K562 (cell line): ENCODE measurements around the gene EIF4E2. TPM values are rescaled to one million over a fixed set of nuclear protein-coding genes. Genes with fewer than 3 reads are reported as not detected.

Source experiments
- ATAC-seq: fragments of 200-7000 bp; cut with Tn5 transposase; 3 replicates; pipeline ENCODE4 v1.9.1; 2020; ENCODE audit warnings: moderate library complexity
- BruUV-seq: library from RNA; stranded (reverse); fragments of 400-500 nt; replicated peaks from 2 replicates; lab custom pipeline; 2021; lab: Mats Ljungman, UMichigan
- CTCF ChIA-PET: fragments of 300-600 bp; formaldehyde crosslinking; extraction: SDS; loops from one replicate; lab custom pipeline; 2021; ENCODE audit warnings: low intra/inter-chr PET ratio; lab: Yijun Ruan, JAX
- POLR2A ChIA-PET: fragments of 300-600, 350-650 bp; sonication (Branson Sonifier 250); formaldehyde crosslinking; extraction: SDS; loops from one replicate; lab custom pipeline; 2021; ENCODE audit warnings: antibody characterized with exemption, inconsistent platforms; lab: Yijun Ruan, JAX
- DNase-seq, 4 experiments: peaks; one replicate each; pipeline versions ENCODE4 v3.0.0 to v3.0.0-alpha.2; 2011 to 2018; ENCODE audit warnings: low spot score in 3 of 4, mixed read lengths in 3 of 4; ENCODE audit errors: extremely low read depth in 1 of 4
- FAIRE-seq: peaks from 2 replicates; lab custom pipeline; 2011; peaks lifted over from hg19 to GRCh38; lab: Jason Lieb, UNC
- H2AFZ ChIP-seq: 2 replicates; pipeline ENCODE4 v1.6.0; 2011; ENCODE audit warnings: low read depth, low read length, control low read depth, inconsistent platforms
- H3K27ac ChIP-seq: fragments of 200-600 bp; 3 replicates; pipeline ENCODE4 v1.8.0; 2011; ENCODE audit warnings: low read depth, mild to moderate bottlenecking, control low read depth, inconsistent platforms, low read length, moderate library complexity, mixed read lengths; ENCODE audit errors: extremely low read depth
- H3K27me3 ChIP-seq, 2 experiments: fragments of 300-600 bp in 1 of 2; 2 replicates in 1 of 2; 3 replicates in 1 of 2; pipeline versions ENCODE4 v1.6.0 to v1.8.0; 2011; ENCODE audit warnings: inconsistent platforms in 2 of 2, low read length in 2 of 2, mild to moderate bottlenecking in 1 of 2, mixed read lengths in 1 of 2, moderate library complexity in 1 of 2; ENCODE audit not compliant: control insufficient read depth in 2 of 2, insufficient read depth in 2 of 2
- H3K36me3 ChIP-seq: fragments of 300-600 bp; 3 replicates; pipeline ENCODE4 v1.8.0; 2011; ENCODE audit warnings: mild to moderate bottlenecking, low read length, inconsistent platforms; ENCODE audit not compliant: control insufficient read depth, insufficient read depth
- H3K4me1 ChIP-seq, 2 experiments: fragments of 200-600 bp in 1 of 2; replicated peaks in 1 of 2; 2 replicates in 1 of 2; 3 replicates in 1 of 2; pipeline versions ENCODE4 v1.5.1 to v1.8.0; 2011; ENCODE audit warnings: inconsistent platforms in 2 of 2, low read length in 2 of 2, mild to moderate bottlenecking in 1 of 2, mixed read lengths in 1 of 2, moderate library complexity in 1 of 2; ENCODE audit not compliant: control insufficient read depth in 2 of 2, insufficient read depth in 2 of 2
- H3K4me2 ChIP-seq: 2 replicates; pipeline ENCODE4 v1.6.1; 2011; ENCODE audit warnings: low read length, control low read depth, inconsistent platforms, mixed read lengths; ENCODE audit not compliant: insufficient read depth
- H3K4me3 ChIP-seq: fragments of 200-600 bp; sonication (generic), shearing (Covaris generic); 2 replicates; pipeline ENCODE4 v1.5.1; 2016; ENCODE audit warnings: control low read depth, inconsistent platforms
- H3K79me2 ChIP-seq: fragments of 200-600 bp; 3 replicates; pipeline ENCODE4 v1.8.0; 2011; ENCODE audit warnings: low read length, inconsistent platforms; ENCODE audit not compliant: control insufficient read depth, insufficient read depth
- H3K9ac ChIP-seq, 2 experiments: 2 replicates each; pipeline versions ENCODE4 v1.6.0 to v1.6.1; 2011; ENCODE audit warnings: low read depth in 2 of 2, low read length in 2 of 2, control low read depth in 1 of 2, inconsistent platforms in 1 of 2, mild to moderate bottlenecking in 1 of 2, mixed read lengths in 1 of 2; ENCODE audit not compliant: insufficient read depth in 1 of 2
- H3K9me1 ChIP-seq: one replicate; pipeline ENCODE4 v1.6.0; 2011; ENCODE audit warnings: inconsistent platforms, mild to moderate bottlenecking, low read length, moderate library complexity; ENCODE audit not compliant: control insufficient read depth, insufficient read depth
- H3K9me3 ChIP-seq: replicated peaks from 2 replicates; pipeline ENCODE4 v1.5.1; 2011; ENCODE audit warnings: low read depth, low read length, inconsistent platforms; ENCODE audit not compliant: control insufficient read depth, insufficient read depth
- H4K20me1 ChIP-seq: replicated peaks from 2 replicates; pipeline ENCODE4 v1.6.1; 2011; ENCODE audit warnings: low read length, inconsistent platforms, mixed read lengths; ENCODE audit not compliant: control insufficient read depth, insufficient read depth
- CHCHD3 ChIP-seq: fragments of 250-450 bp; sonication (Bioruptor Pico); IDR thresholded peaks from 2 replicates; pipeline ENCODE4 v2.1.2; 2022; ENCODE audit warnings: mild to moderate bottlenecking
- GTF2F1 ChIP-seq: IDR thresholded peaks from 2 replicates; pipeline ENCODE4 v1.6.1; 2011; ENCODE audit warnings: low read depth, low read length, improper control_type of control experiment
- LEF1 ChIP-seq: fragments of 450-650 bp; IDR thresholded peaks from 2 replicates; pipeline ENCODE4 v1.6.1; 2016; ENCODE audit warnings: mild to moderate bottlenecking
- NFIX ChIP-seq: fragments of 250-450 bp; sonication (Bioruptor Pico); IDR thresholded peaks from 2 replicates; pipeline ENCODE4 v1.4.0; 2020; ENCODE audit warnings: low read depth, mild to moderate bottlenecking, moderate library complexity
- SNIP1 ChIP-seq: fragments of 450-650 bp; IDR thresholded peaks from 2 replicates; pipeline ENCODE4 v1.7.1; 2017; ENCODE audit warnings: low read depth, mild to moderate bottlenecking
- ZNF121 ChIP-seq: sonication (generic); formaldehyde crosslinking; conservative IDR thresholded peaks from 2 replicates; pipeline ENCODE4 v1.8.0; 2022; ENCODE audit warnings: missing genetic modification reagents
- WGBS: fragments of 100-300 bp; shearing (Covaris generic); methylation state at CpG from one replicate; pipeline ENCODE4 v1.1.6; 2016; ENCODE audit warnings: low coverage, mixed read lengths; ENCODE audit not compliant: insufficient coverage; ENCODE audit errors: missing lambda C conversion rate; 5-methylcytosine and 5-hydroxymethylcytosine counted together
- in situ Hi-C: fragments of 300-500 bp; cut with MboI; formaldehyde crosslinking; loops from 4 replicates; pipeline ENCODE4 v1.15.0; 2018; ENCODE audit warnings: inconsistent platforms, mixed read lengths
- intact Hi-C: fragments of 100-400 bp; cut with micrococcal nuclease; formaldehyde crosslinking; loops from 2 replicates; pipeline ENCODE4 v1.14.2; 2022
- polyA plus RNA-seq, 8 experiments: library from polyadenylated mRNA; depleted of rRNA in 4 of 8; stranded (reverse) in 5 of 8; unstranded in 3 of 8; fragments of >200 nt; fragmentation: Nextera tagmentation in 2 of 8; fragmentation: Illumina TruSeq in 1 of 8; extraction: Ambion mirVana in 2 of 8; extraction: Trizol in 1 of 8; gene quantifications; 2 replicates each; pipeline versions ENCODE4 v1.2.1 to v1.2.3, GENCODE V29; 2011 to 2014; ENCODE audit warnings: inconsistent platforms in 1 of 8, missing spikeins in 1 of 8
- total RNA-seq, 7 experiments: library from RNA; depleted of rRNA in 6 of 7; stranded (reverse); fragments of >200 nt in 6 of 7; fragmentation: Illumina TruSeq in 2 of 7; extraction: Trizol in 2 of 7; gene quantifications; 2 replicates each; pipeline versions ENCODE4 v1.2.1 to v1.2.3, GENCODE V29; 2011 to 2021; ENCODE audit warnings: low replicate concordance in 1 of 7
- TF ChIP-seq, protein P1 (sequence below): fragments of 450-650 bp; formaldehyde crosslinking; IDR thresholded peaks from 2 replicates; pipeline ENCODE4 v1.4.0; 2022; ENCODE audit warnings: missing genetic modification characterization
- TF ChIP-seq, protein P2 (sequence below): sonication (generic); formaldehyde crosslinking; IDR thresholded peaks from 2 replicates; pipeline ENCODE4 v1.8.0; 2022; ENCODE audit warnings: mild to moderate bottlenecking, missing genetic modification reagents
- TF ChIP-seq, protein P3 (sequence below): sonication (generic); formaldehyde crosslinking; IDR thresholded peaks from 2 replicates; pipeline ENCODE4 v1.8.1; 2022; ENCODE audit warnings: missing genetic modification reagents
- TF ChIP-seq, protein P4 (sequence below): IDR thresholded peaks from 2 replicates; pipeline ENCODE4 v1.6.1; 2012; ENCODE audit warnings: low read depth, low read length, improper control_type of control experiment, borderline replicate concordance

Gene EIF4E2
- total and polyA plus RNA-seq, 9 of the 15 experiments (the other 6 are each of a cell fraction or from before 2014, with no cell fraction given): 33.9 to 169 (median 77.5) TPM

DNA sequence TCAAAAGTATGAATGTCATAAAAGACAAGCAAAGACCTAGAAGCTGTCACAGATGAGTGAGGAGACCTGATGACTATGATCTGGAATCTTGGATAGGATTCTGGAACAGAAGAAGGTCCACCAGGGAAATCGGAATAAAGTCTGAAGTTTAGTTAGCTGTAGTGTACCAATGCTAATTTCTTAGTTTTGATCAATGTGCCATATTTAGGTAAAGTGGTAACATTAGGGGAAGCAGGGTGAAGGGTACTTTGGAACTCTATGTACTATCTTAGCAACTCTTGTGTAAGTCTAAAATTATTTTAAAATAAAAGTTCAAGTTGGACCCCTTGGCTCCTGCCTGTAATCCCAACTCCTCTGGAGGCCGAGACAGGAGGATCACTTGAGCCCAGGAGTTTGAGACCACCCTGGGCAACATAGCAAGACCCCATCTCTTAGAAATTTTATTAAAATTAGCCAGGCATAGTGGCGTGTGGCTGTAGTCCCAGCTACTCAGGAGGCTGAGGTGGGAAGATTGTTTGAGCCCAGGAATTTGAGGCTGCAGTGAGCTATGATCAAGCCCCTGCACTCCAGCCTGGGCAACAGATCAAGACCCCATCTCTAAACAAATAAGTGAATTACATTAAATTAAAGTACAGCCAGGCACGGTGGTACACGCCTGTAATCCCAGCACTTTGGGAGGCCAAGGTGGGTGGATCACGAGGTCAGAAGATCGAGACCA lies 47.0 kb downstream of the EIF4E2 start:
- 6% methylated on average over 7 of the region's 7 CpGs for WGBS
- Histone ChIP-seq H2AFZ (no peak overlapping the region), H3K4me3 (no peak overlapping the region), H3K9me3 (no peaks in the 10 kb centered on the region), H3K79me2 (no peaks in the 10 kb centered on the region), H3K4me1 (no peaks in the 10 kb centered on the region; a peak in 1 of 5 replicates), H3K36me3 (no peaks in the 10 kb centered on the region), H3K27me3 (peaks cover 0 to 42% of the 10 kb centered on the region in 2 experiments; a peak in 4 of 5 replicates), H3K9ac (no peak overlapping the region), H3K9me1 (no peaks in the 10 kb centered on the region), H3K27ac (no peak overlapping the region), H3K4me2 (no peak overlapping the region), H4K20me1 (no peaks in the 10 kb centered on the region; the same call in 1 of the 2 replicates)
- no peak for ATAC-seq
- in situ Hi-C loops (no loop called here), intact Hi-C loops (no loop called here)
- ChIA-PET POLR2A (no interaction called here), CTCF (no interaction called here)
- no peak for DNase-seq
- TF ChIP-seq ZNF121: peak; percentile 42
- TF ChIP-seq GTF2F1: no peak
- BruUV-seq: no TSS peak
- no peak for FAIRE-seq

DNA sequence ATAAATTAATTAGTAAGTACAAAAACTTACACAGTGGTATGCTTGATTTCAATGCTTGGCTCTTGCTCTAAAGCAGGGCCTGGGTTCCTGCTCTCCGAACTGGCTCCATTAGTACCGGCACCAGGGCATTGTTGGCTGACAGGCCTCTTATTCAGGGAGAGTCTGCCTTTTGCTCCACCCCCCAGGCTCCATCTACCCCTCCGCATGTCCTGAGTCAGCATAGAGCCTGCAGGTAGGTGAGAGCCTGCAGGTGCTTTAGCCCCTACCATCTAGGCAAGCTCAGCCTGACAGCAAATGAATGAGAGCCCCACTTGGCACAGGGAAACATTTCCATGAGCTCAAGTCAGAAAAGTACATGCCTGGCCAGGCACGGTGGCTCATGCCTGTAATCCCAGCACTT lies 47.8 kb downstream of the EIF4E2 start:
- no peaks in the 10 kb centered on the region for H3K9me1 ChIP-seq
- in situ Hi-C loops: no loop called here
- intact Hi-C loops: no loop called here
- H4K20me1 ChIP-seq: no peaks in the 10 kb centered on the region; the same call in 1 of the 2 replicates
- no peaks in the 10 kb centered on the region for H3K79me2 ChIP-seq
- POLR2A ChIA-PET: no interaction called here
- H3K27ac ChIP-seq: no peak overlapping the region
- H3K4me3 ChIP-seq: no peak overlapping the region
- CTCF ChIA-PET: no interaction called here
- no peaks in the 10 kb centered on the region for H3K9me3 ChIP-seq
- DNase-seq (no peak), ATAC-seq (no peak), FAIRE-seq (no peak)
- H3K4me1 ChIP-seq: no peaks in the 10 kb centered on the region; a peak in 1 of 5 replicates
- no peak overlapping the region for H3K4me2 ChIP-seq
- H3K27me3 ChIP-seq: peaks cover 0 to 41% of the 10 kb centered on the region in 2 experiments; a peak in 4 of 5 replicates
- H2AFZ ChIP-seq: no peak overlapping the region
- no peaks in the 10 kb centered on the region for H3K36me3 ChIP-seq
- WGBS: 22% methylated on average over 4 of the region's 4 CpGs
- BruUV-seq: no TSS peak
- H3K9ac ChIP-seq: no peak overlapping the region
- TF ChIP-seq, protein P1, sequence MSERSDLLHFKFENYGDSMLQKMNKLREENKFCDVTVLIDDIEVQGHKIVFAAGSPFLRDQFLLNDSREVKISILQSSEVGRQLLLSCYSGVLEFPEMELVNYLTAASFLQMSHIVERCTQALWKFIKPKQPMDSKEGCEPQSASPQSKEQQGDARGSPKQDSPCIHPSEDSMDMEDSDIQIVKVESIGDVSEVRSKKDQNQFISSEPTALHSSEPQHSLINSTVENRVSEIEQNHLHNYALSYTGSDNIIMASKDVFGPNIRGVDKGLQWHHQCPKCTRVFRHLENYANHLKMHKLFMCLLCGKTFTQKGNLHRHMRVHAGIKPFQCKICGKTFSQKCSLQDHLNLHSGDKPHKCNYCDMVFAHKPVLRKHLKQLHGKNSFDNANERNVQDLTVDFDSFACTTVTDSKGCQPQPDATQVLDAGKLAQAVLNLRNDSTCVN (CRISPR knock-in tag): no peak
- TF ChIP-seq LEF1 (no peak), NFIX (CRISPR knock-in tag) (no peak), SNIP1 (no peak), CHCHD3 (CRISPR knock-in tag) (no peak)
- TF ChIP-seq, protein P2, sequence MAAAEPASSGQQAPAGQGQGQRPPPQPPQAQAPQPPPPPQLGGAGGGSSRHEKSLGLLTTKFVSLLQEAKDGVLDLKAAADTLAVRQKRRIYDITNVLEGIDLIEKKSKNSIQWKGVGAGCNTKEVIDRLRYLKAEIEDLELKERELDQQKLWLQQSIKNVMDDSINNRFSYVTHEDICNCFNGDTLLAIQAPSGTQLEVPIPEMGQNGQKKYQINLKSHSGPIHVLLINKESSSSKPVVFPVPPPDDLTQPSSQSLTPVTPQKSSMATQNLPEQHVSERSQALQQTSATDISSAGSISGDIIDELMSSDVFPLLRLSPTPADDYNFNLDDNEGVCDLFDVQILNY (CRISPR knock-in tag): no peak
- TF ChIP-seq, protein P3, sequence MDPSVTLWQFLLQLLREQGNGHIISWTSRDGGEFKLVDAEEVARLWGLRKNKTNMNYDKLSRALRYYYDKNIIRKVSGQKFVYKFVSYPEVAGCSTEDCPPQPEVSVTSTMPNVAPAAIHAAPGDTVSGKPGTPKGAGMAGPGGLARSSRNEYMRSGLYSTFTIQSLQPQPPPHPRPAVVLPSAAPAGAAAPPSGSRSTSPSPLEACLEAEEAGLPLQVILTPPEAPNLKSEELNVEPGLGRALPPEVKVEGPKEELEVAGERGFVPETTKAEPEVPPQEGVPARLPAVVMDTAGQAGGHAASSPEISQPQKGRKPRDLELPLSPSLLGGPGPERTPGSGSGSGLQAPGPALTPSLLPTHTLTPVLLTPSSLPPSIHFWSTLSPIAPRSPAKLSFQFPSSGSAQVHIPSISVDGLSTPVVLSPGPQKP (CRISPR knock-in tag): no peak
- TF ChIP-seq, protein P4, sequence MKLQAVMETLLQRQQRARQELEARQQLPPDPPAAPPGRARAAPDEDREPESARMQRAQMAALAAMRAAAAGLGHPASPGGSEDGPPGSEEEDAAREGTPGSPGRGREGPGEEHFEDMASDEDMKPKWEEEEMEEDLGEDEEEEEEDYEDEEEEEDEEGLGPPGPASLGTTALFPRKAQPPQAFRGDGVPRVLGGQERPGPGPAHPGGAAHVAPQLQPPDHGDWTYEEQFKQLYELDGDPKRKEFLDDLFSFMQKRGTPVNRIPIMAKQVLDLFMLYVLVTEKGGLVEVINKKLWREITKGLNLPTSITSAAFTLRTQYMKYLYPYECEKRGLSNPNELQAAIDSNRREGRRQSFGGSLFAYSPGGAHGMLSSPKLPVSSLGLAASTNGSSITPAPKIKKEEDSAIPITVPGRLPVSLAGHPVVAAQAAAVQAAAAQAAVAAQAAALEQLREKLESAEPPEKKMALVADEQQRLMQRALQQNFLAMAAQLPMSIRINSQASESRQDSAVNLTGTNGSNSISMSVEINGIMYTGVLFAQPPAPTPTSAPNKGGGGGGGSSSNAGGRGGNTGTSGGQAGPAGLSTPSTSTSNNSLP: no peak
